BJ (cell line): ENCODE measurements around the gene GAN. TPM values are rescaled to one million over a fixed set of nuclear protein-coding genes. Genes with fewer than 3 reads are reported as not detected.

Source experiments
- CTCF ChIA-PET: fragments of 350-600 bp; formaldehyde crosslinking; extraction: SDS; loops from one replicate; lab custom pipeline; 2021; ENCODE audit warnings: antibody characterized with exemption, inconsistent platforms; lab: Yijun Ruan, JAX
- POLR2A ChIA-PET: fragments of 300-600 bp; sonication (Branson Sonifier 250); formaldehyde crosslinking; extraction: SDS; loops from one replicate; lab custom pipeline; 2021; ENCODE audit warnings: antibody characterized with exemption; lab: Charles Lee
- DNase-seq: peaks from one replicate; pipeline ENCODE4 v3.0.0-alpha.2; 2011; ENCODE audit warnings: low read depth
- H3K27me3 ChIP-seq: 2 replicates; pipeline ENCODE4 v1.6.0; 2011; ENCODE audit warnings: low read length; ENCODE audit not compliant: control insufficient read depth, insufficient read depth
- H3K36me3 ChIP-seq: 2 replicates; pipeline ENCODE4 v1.5.1; 2011; ENCODE audit warnings: low read length; ENCODE audit not compliant: control insufficient read depth, insufficient read depth
- H3K4me3 ChIP-seq: 2 replicates; pipeline ENCODE4 v1.5.1; 2011; ENCODE audit warnings: low read depth, mild to moderate bottlenecking, control low read depth, low read length
- polyA plus RNA-seq: library from polyadenylated mRNA; depleted of rRNA; stranded (reverse); fragments of >200 nt; gene quantifications from 2 replicates; pipeline ENCODE4 v1.2.3, GENCODE V29; 2011
- TF ChIP-seq, protein P1 (sequence below): IDR thresholded peaks from 2 replicates; pipeline ENCODE4 v1.5.1; 2011; ENCODE audit warnings: low read depth, mild to moderate bottlenecking, control low read depth, inconsistent platforms, low read length, moderate library complexity; ENCODE audit not compliant: insufficient read depth

Gene GAN
- polyA plus RNA-seq, 1 experiment = 2.1 TPM

- no peak for DNase-seq
- peaks cover 2% of the 10 kb centered on the region; the same call in 1 of the 2 replicates for H3K36me3 ChIP-seq
- H3K4me3 ChIP-seq = no peak overlapping the region
- TF ChIP-seq, protein P1, sequence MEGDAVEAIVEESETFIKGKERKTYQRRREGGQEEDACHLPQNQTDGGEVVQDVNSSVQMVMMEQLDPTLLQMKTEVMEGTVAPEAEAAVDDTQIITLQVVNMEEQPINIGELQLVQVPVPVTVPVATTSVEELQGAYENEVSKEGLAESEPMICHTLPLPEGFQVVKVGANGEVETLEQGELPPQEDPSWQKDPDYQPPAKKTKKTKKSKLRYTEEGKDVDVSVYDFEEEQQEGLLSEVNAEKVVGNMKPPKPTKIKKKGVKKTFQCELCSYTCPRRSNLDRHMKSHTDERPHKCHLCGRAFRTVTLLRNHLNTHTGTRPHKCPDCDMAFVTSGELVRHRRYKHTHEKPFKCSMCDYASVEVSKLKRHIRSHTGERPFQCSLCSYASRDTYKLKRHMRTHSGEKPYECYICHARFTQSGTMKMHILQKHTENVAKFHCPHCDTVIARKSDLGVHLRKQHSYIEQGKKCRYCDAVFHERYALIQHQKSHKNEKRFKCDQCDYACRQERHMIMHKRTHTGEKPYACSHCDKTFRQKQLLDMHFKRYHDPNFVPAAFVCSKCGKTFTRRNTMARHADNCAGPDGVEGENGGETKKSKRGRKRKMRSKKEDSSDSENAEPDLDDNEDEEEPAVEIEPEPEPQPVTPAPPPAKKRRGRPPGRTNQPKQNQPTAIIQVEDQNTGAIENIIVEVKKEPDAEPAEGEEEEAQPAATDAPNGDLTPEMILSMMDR = no peak
- CTCF ChIA-PET = interaction anchor here (0.6 to 1.7 kb wide), 3 partner anchors 30 to 302 kb away, joined by 3 to 6 read pairs (median 3); no protein-coding TSS in a partner anchor
- POLR2A ChIA-PET = no interaction called here
- no peaks in the 10 kb centered on the region for H3K27me3 ChIP-seq
Observed at GRCh38 chr16:81394966-81395655, 80.3 kb downstream of the GAN start.

DNA sequence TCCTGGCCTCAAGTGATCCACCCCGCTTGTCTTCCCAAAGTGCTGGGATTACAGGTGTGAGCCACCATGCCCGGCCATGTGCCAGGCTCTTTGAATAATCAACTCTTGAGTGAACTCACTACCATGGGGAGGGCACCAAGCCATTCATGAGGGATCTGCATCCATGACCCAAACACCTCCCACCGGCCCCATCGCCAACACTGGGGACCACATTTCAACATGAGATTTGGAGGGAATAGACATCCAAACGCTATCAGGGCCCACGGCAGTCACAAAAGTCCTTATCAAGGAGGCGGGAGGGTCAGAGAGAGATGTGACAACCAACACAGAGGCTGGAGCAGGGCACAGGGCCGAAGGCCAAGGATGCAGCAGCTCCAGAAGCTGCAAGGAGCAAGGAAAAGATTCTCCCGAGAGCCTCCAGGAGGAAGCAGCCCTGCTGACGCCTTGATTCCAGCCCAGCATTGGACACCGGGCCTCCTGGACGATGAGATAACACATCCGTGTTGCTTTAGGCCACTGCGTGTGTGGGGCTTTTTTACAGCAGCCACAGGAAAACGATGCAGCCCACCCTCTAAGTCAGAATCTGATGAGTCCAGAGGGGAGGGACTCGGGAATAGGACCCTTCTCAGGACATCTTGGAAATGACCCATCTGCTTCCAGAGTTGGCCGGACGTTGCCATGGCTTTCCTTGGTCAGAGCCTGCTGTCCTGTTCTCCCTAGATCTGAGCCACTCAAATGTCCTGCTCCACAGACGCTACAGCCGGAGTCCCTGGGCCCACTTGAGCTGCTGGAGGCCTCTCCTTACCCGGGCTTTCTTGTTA lies 82.5 kb downstream of the GAN start:
- H3K36me3 ChIP-seq = no peaks in the 10 kb centered on the region
- CTCF ChIA-PET = interaction anchor here (0.6 kb wide), 1 partner anchor 32 kb away, joined by 4 read pairs; no protein-coding TSS in a partner anchor
- DNase-seq = no peak
- TF ChIP-seq, protein P1 = no peak
- H3K27me3 ChIP-seq = no peaks in the 10 kb centered on the region
- H3K4me3 ChIP-seq = no peak overlapping the region
- POLR2A ChIA-PET = no interaction called here

GRCh38 chr16:81397879-81398520 lies 83.2 kb downstream of the GAN start:
- no peak overlapping the region for H3K4me3 ChIP-seq
- no peaks in the 10 kb centered on the region for H3K27me3 ChIP-seq
- DNase-seq = no peak
- H3K36me3 ChIP-seq = no peaks in the 10 kb centered on the region
- CTCF ChIA-PET = interaction anchor here (0.6 kb wide), 1 partner anchor 32 kb away, joined by 4 read pairs; no protein-coding TSS in a partner anchor
- TF ChIP-seq, protein P1 = no peak
- POLR2A ChIA-PET = no interaction called here

DNA sequence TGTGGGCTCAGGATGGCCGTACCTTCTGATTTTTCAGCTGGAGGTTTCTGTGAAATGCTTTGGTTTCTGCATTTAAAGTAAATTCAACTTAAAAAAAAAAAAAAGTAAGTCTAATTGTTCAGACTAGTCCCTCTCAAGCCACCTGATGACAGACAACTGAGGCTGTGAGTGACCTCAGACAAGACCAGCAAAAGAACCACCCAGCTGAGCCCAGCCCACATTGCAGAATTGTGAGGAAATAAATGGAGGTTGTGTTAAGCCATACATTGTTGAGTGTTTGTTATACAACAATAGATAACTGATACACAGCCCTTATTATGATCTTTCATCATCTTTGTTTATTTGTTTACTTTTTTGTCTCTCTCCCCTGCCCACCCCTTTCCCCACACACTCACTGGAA lies 85.1 kb downstream of the GAN start:
- Histone ChIP-seq H3K4me3 (no peak overlapping the region), H3K27me3 (no peaks in the 10 kb centered on the region), H3K36me3 (no peaks in the 10 kb centered on the region)
- POLR2A ChIA-PET = interaction anchor here (0.6 kb wide), 1 partner anchor 662 kb away, joined by 4 read pairs; no protein-coding TSS in a partner anchor
- CTCF ChIA-PET = interaction anchor here (0.6 to 7.5 kb wide), 5 partner anchors 24 to 330 kb away, joined by 3 to 65 read pairs (median 4); no protein-coding TSS in a partner anchor
- TF ChIP-seq, protein P1 = no peak
- DNase-seq = no peak
